Activated T-helper 1 cell treated with Interleukin-2 at 50 U/mL for 16 hours (primary cell): ENCODE results near the gene TSTD1.
"Not testable (repeated sequence)": the region's sequence is repeated elsewhere in the genome, so short reads cannot be mapped to it uniquely, and the experiment has no call there.

ENCODE experiments used
- DNase-seq: peaks from one replicate; pipeline ENCODE4 v3.0.0-alpha.2; 2020; ENCODE audit warnings: low read depth

The TSTD1 gene

GRCh38 chr1:161007369-161007768 is 31.4 kb downstream of the TSTD1 start:
- DNase-seq: no peak

GRCh38 chr1:161006563-161006962 is 32.2 kb downstream of the TSTD1 start:
- no peak for DNase-seq

GRCh38 chr1:161001525-161001924 is 37.2 kb downstream of the TSTD1 start:
- DNase-seq: no peak

- DNase-seq: no peak
Observed at GRCh38 chr1:161000736-161001480, 37.9 kb downstream of the TSTD1 start.

- DNase-seq: no peak
Observed at GRCh38 chr1:160999376-160999775, 39.4 kb downstream of the TSTD1 start.

GRCh38 chr1:160997323-160998038 is 41.3 kb downstream of the TSTD1 start:
- DNase-seq: no peak

- no peak for DNase-seq
Observed at GRCh38 chr1:160996178-160996577, 42.6 kb downstream of the TSTD1 start.

- no peak for DNase-seq
Observed at GRCh38 chr1:160993544-160994193, 45.1 kb downstream of the TSTD1 start.

- not testable (repeated sequence) for DNase-seq
Observed at GRCh38 chr1:160992036-160992435, 46.7 kb downstream of the TSTD1 start.
